ENCODE measurements around the gene CAPN15.

CAPN15 gene

GRCh38 chr16:568401-569258 is 41.1 kb downstream of the CAPN15 start:
- no peak for TF ChIP-seq REST (IDR thresholded peaks at IDR 0.05; ENCODE audit: insufficient replicate concordance, low read depth)
- no peak for TF ChIP-seq CTCF (IDR thresholded peaks at IDR 0.05; ENCODE audit: insufficient read depth, low read length)
- TF ChIP-seq GABPA (IDR thresholded peaks at IDR 0.05; ENCODE audit: low read depth): no peak
- TF ChIP-seq POLR2AphosphoS5 (IDR thresholded peaks at IDR 0.05; ENCODE audit: low read depth): no peak
- TF ChIP-seq SPI1 (IDR thresholded peaks at IDR 0.05; ENCODE audit: borderline replicate concordance, low read depth): no peak
- Histone ChIP-seq H3K4me3 (replicated peaks; ENCODE audit: insufficient read depth, low read length) (no peak overlapping the region), H3K27me3 (ENCODE audit: insufficient read depth, poor library complexity, severe bottlenecking) (no peaks in the 10 kb centered on the region), H3K27ac (replicated peaks) (peak overlapping the region; percentile 89)
- DNase-seq (ENCODE audit: low read depth in 1 of 2, low spot score in 1 of 2): no peak

- H3K4me3 ChIP-seq (replicated peaks; ENCODE audit: insufficient read depth, low read length): peak within 1 kb of the TSS; percentile 89
- peak within 1 kb of the TSS; percentile 89 for H3K27ac ChIP-seq (replicated peaks)
- TF ChIP-seq POLR2AphosphoS5 (IDR thresholded peaks at IDR 0.05; ENCODE audit: low read depth): no peak
- TF ChIP-seq GABPA (IDR thresholded peaks at IDR 0.05; ENCODE audit: low read depth): peak; percentile 63
- TF ChIP-seq REST (IDR thresholded peaks at IDR 0.05; ENCODE audit: insufficient replicate concordance, low read depth): no peak
- no peaks in the 10 kb centered on the region for H3K27me3 ChIP-seq (ENCODE audit: insufficient read depth, poor library complexity, severe bottlenecking)
- peak; percentile 41 to 62 for DNase-seq (ENCODE audit: low read depth in 1 of 2, low spot score in 1 of 2)
Observed at GRCh38 chr16:569445-570254, 42.1 kb downstream of the CAPN15 start, which contains the start of gene PIGQ. PIGQ (plus strand) TSS chr16:569968; CDS start chr16:574075, 4,107 bp downstream.

GRCh38 chr16:572865-573650 is 45.5 kb downstream of the CAPN15 start:
- no peak for TF ChIP-seq SPI1 (IDR thresholded peaks at IDR 0.05; ENCODE audit: borderline replicate concordance, low read depth)
- no peak for TF ChIP-seq GABPA (IDR thresholded peaks at IDR 0.05; ENCODE audit: low read depth)
- TF ChIP-seq CTCF (IDR thresholded peaks at IDR 0.05; ENCODE audit: insufficient read depth, low read length): no peak
- TF ChIP-seq REST (IDR thresholded peaks at IDR 0.05; ENCODE audit: insufficient replicate concordance, low read depth): no peak
- TF ChIP-seq POLR2AphosphoS5 (IDR thresholded peaks at IDR 0.05; ENCODE audit: low read depth): no peak
- no peak overlapping the region for H3K27ac ChIP-seq (replicated peaks)
- no peaks in the 10 kb centered on the region for H3K27me3 ChIP-seq (ENCODE audit: insufficient read depth, poor library complexity, severe bottlenecking)
- no peak overlapping the region for H3K4me3 ChIP-seq (replicated peaks; ENCODE audit: insufficient read depth, low read length)
- no peak for DNase-seq (ENCODE audit: low read depth in 1 of 2, low spot score in 1 of 2)

Data from HL-60 (cell line).